Prostate gland (tissue), 2 donors: ENCODE measurements around the gene FXYD7. TPM values are rescaled to one million over a fixed set of nuclear protein-coding genes. Genes with fewer than 3 reads are reported as not detected.

Experiments
- DNase-seq: peaks from one replicate; pipeline ENCODE4 v3.0.0-alpha.2; 2019; ENCODE audit warnings: low spot score
- H3K27ac ChIP-seq, 2 donors: fragments of 200-600 bp; sonication (generic); 2 replicates each; pipeline ENCODE4 v1.5.1; 2017 to 2019
- H3K27me3 ChIP-seq: fragments of 200-600 bp; sonication (generic); replicated peaks from 2 replicates; pipeline ENCODE4 v1.5.1; 2019; ENCODE audit not compliant: insufficient read depth
- H3K36me3 ChIP-seq, 2 donors: fragments of 200-600 bp; sonication (generic); 1 replicate in 1 of 2; 2 replicates in 1 of 2; pipeline versions ENCODE4 v1.5.1 to v1.8.1; 2017 to 2019
- H3K4me1 ChIP-seq: fragments of 200-600 bp; sonication (generic); replicated peaks from 2 replicates; pipeline ENCODE4 v1.5.1; 2019
- H3K4me3 ChIP-seq, 2 donors: fragments of 200-600 bp; sonication (generic); 2 replicates each; pipeline ENCODE4 v1.5.1; 2017 to 2019
- H3K9me3 ChIP-seq: fragments of 200-600 bp; sonication (generic); 2 replicates; pipeline ENCODE4 v1.5.1; 2017
- CTCF ChIP-seq, 4 experiments: fragments of 200-600 bp in 2 of 4; fragments of 450-650 bp in 2 of 4; sonication (generic) in 2 of 4; IDR thresholded peaks; 1 replicate in 3 of 4; 2 replicates in 1 of 4; pipeline ENCODE4 v1.5.1; 2016 to 2019; ENCODE audit warnings: antibody characterized with exemption in 4 of 4, mild to moderate bottlenecking in 2 of 4, moderate library complexity in 2 of 4
- POLR2A ChIP-seq: fragments of 450-650 bp; IDR thresholded peaks from one replicate; pipeline ENCODE4 v1.6.1; 2016; ENCODE audit warnings: antibody characterized with exemption, mild to moderate bottlenecking
- POLR2AphosphoS5 ChIP-seq: sonication (generic); formaldehyde crosslinking; IDR thresholded peaks from one replicate; pipeline ENCODE4 v1.6.1; 2017; ENCODE audit warnings: antibody characterized with exemption
- WGBS: methylation state at CpG from one replicate; pipeline ENCODE4 v1.1.5; 2018; 5-methylcytosine and 5-hydroxymethylcytosine counted together
- intact Hi-C: fragments of 100-400 bp; cut with DNase I; formaldehyde crosslinking; loops from one replicate; pipeline ENCODE4 v1.14.2; 2022
- total RNA-seq, 2 donors: library from RNA; depleted of rRNA; stranded (reverse); fragments of >200 nt; gene quantifications; one replicate each; pipeline ENCODE4 v1.1.0, GENCODE V29; 2016

Gene FXYD7
- total RNA-seq, 2 donors from 2014 or later: not detected

GRCh38 chr19:35144600-35145436, 1.8 kb downstream of the FXYD7 start:
- Histone ChIP-seq H3K4me3 (no peak overlapping the region), H3K4me1 (peaks cover 15% of the 10 kb centered on the region), H3K27ac (no peak overlapping the region), H3K27me3 (no peaks in the 10 kb centered on the region), H3K36me3 (no peaks in the 10 kb centered on the region), H3K9me3 (no peaks in the 10 kb centered on the region)
- DNase-seq: no peak
- no peak for TF ChIP-seq POLR2A
- TF ChIP-seq POLR2AphosphoS5: no peak
- no peak for TF ChIP-seq CTCF (IDR thresholded peaks at IDR 0.05)
- WGBS: 20% methylated on average over 14 of the region's 15 CpGs
- intact Hi-C loops: loop anchor here (5.0 kb wide), 1 partner anchor 122 kb away; the partner anchor contains the start of gene USF2

DNA sequence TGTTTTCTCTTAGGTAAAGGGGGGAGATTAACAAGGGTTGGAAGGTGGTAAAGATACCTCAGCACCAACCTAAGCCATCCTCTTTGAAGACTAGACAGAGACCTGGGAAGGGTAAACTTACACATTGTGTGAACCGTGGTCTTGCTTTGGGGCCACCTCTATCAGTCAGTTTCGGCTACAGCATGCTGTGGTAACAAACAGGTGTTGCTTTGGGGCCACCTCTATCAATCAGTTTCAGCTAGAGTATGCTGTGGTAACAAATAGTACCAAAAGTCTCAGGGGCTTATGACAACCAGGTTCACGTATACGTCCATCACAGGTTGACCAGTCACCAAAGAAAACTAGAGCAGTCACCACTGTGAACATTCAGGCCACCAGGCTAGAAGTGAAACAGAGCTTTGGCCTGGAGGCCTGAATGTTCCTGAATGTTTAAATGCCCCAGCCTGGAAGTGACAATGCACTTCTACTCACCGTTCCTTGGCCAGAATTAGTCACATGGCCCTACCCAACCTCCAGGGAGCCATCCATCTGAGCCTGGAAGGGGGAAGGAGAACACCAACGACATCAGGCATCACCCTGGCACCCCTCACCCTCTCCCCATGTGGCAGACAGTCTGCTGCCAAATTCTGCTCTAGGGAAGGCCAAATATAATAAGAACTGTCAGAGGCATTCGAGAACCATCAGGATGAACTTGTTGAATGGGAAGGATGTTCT, 3.8 kb downstream of the FXYD7 start:
- H3K36me3 ChIP-seq: no peaks in the 10 kb centered on the region

GRCh38 chr19:35149463-35149862, 6.4 kb downstream of the FXYD7 start:
- intact Hi-C loops: no loop called here
- Histone ChIP-seq H3K9me3 (no peaks in the 10 kb centered on the region), H3K27me3 (peaks cover 4% of the 10 kb centered on the region), H3K27ac (no peak overlapping the region), H3K36me3 (no peaks in the 10 kb centered on the region), H3K4me3 (no peak overlapping the region), H3K4me1 (no peaks in the 10 kb centered on the region)
- WGBS: 68% methylated on average over 3 of the region's 3 CpGs
- DNase-seq: no peak
- TF ChIP-seq CTCF (IDR thresholded peaks at IDR 0.05): no peak
- TF ChIP-seq POLR2AphosphoS5: no peak

More for the DNA sequence above, 3.8 kb downstream of the FXYD7 start:
- no peak for TF ChIP-seq CTCF (IDR thresholded peaks at IDR 0.05)
- TF ChIP-seq POLR2AphosphoS5: no peak
- TF ChIP-seq POLR2A: no peak
- no peaks in the 10 kb centered on the region for H3K27me3 ChIP-seq
- H3K4me1 ChIP-seq: peaks cover 9% of the 10 kb centered on the region
- H3K27ac ChIP-seq: no peak overlapping the region
- intact Hi-C loops: no loop called here
- WGBS: 71% methylated on average over 7 of the region's 7 CpGs
- DNase-seq: no peak
- H3K9me3 ChIP-seq: no peaks in the 10 kb centered on the region
- no peak overlapping the region for H3K4me3 ChIP-seq

DNA sequence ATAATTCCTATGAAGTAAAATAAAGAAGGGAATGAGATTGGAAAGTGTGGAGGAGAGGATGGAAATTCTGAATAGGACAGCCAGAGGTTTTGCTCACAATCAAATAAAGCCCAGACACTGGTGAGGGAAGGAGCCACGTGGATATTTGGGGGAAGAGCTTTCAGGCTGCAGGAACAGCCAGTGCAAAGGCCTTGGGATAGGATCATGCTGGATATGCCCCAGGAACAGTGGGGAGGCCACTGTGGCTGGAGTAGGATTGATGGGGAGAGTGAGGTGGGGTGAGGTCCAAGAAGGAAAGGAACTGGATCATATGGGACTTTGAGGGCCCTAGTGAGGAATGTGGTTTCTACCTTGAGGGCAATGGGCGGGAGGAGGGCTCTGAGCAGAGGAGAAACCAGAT, 7.4 kb downstream of the FXYD7 start:
- Histone ChIP-seq H3K4me3 (no peak overlapping the region), H3K9me3 (no peaks in the 10 kb centered on the region), H3K36me3 (no peaks in the 10 kb centered on the region), H3K4me1 (no peaks in the 10 kb centered on the region), H3K27ac (no peak overlapping the region), H3K27me3 (peaks cover 9% of the 10 kb centered on the region)
- no peak for TF ChIP-seq POLR2A
- no peak for TF ChIP-seq POLR2AphosphoS5
- TF ChIP-seq CTCF (IDR thresholded peaks at IDR 0.05): no peak
- WGBS: 65% methylated on average over 2 of the region's 2 CpGs
- intact Hi-C loops: no loop called here
- no peak for DNase-seq
